NCI-H2107 treated with DMSO at 0.1 percent for 48 hours (cell line): ENCODE measurements around the gene SMARCC1.

Source experiments
- DNase-seq: peaks from one replicate; lab custom pipeline; 2025; ENCODE audit not compliant: unreplicated experiment; lab: John Stamatoyannopoulos, UW

Gene SMARCC1

GRCh38 chr3:47592066-47592795 is 189.5 kb downstream of the SMARCC1 start:
- DNase-seq: no peak

- no peak for DNase-seq
These were observed 191.5 kb downstream of the SMARCC1 start for GRCh38 chr3:47590216-47590615.

GRCh38 chr3:47588587-47588986 is 193.1 kb downstream of the SMARCC1 start:
- no peak for DNase-seq

GRCh38 chr3:47588053-47588452 is 193.6 kb downstream of the SMARCC1 start:
- no peak for DNase-seq

GRCh38 chr3:47586746-47587145 is 194.9 kb downstream of the SMARCC1 start:
- DNase-seq: no peak

- DNase-seq: no peak
These were observed 198.2 kb downstream of the SMARCC1 start for GRCh38 chr3:47583320-47584075.

- no peak for DNase-seq
These were observed 199.9 kb downstream of the SMARCC1 start for GRCh38 chr3:47581835-47582234.

GRCh38 chr3:47581422-47581821 is 200.3 kb downstream of the SMARCC1 start:
- DNase-seq: no peak

GRCh38 chr3:47580481-47580880 is 201.2 kb downstream of the SMARCC1 start:
- no peak for DNase-seq

GRCh38 chr3:47579875-47580274 is 201.8 kb downstream of the SMARCC1 start:
- DNase-seq: no peak

GRCh38 chr3:47578691-47579632 is 202.7 kb downstream of the SMARCC1 start, which contains the start of gene CSPG5:
Gene CSPG5 (minus strand): TSS chr3:47578865. CDS start chr3:47578693, 172 bp downstream.
- no peak for DNase-seq

- no peak for DNase-seq
These were observed 203.5 kb downstream of the SMARCC1 start for GRCh38 chr3:47578119-47578632.

GRCh38 chr3:47577583-47578118 is 204.0 kb downstream of the SMARCC1 start:
- DNase-seq: no peak

- DNase-seq: no peak
These were observed 208.2 kb downstream of the SMARCC1 start for GRCh38 chr3:47573190-47574172.

GRCh38 chr3:47571391-47572175 is 210.1 kb downstream of the SMARCC1 start:
- peak; percentile 27 for DNase-seq

GRCh38 chr3:47568901-47569300 is 212.8 kb downstream of the SMARCC1 start:
- no peak for DNase-seq

GRCh38 chr3:47567149-47567548 is 214.5 kb downstream of the SMARCC1 start:
- no peak for DNase-seq

- DNase-seq: no peak
These were observed 215.0 kb downstream of the SMARCC1 start for GRCh38 chr3:47566667-47567066.
